Activated gamma-delta T cell (primary cell): Measurements from ENCODE around the gene COPZ2.
A peak's percentile ranks its signal among the peaks of the same experiment; 100 is the strongest.
"Not testable (repeated sequence)": the region's sequence is repeated elsewhere in the genome, so short reads cannot be mapped to it uniquely, and the experiment has no call there.

Experiments used
- DNase-seq: peaks from one replicate; lab custom pipeline; 2025; lab: John Stamatoyannopoulos, UW

The COPZ2 gene

GRCh38 chr17:48055531-48056245, 18.1 kb upstream of the COPZ2 start:
- no peak for DNase-seq

- no peak for DNase-seq
Measured at GRCh38 chr17:48054238-48055185, 16.9 kb upstream of the COPZ2 start.

- no peak for DNase-seq
Measured at GRCh38 chr17:48053758-48054237, 16.2 kb upstream of the COPZ2 start.

- no peak for DNase-seq
Measured at GRCh38 chr17:48052956-48053757, 15.6 kb upstream of the COPZ2 start.

- DNase-seq, result no peak
Measured at GRCh38 chr17:48051706-48052486, 14.3 kb upstream of the COPZ2 start.

GRCh38 chr17:48051283-48051682, 13.7 kb upstream of the COPZ2 start:
- no peak for DNase-seq

- DNase-seq, result no peak
Measured at GRCh38 chr17:48048384-48049126, 11.0 kb upstream of the COPZ2 start.

- peak; percentile 92 for DNase-seq
Measured at GRCh38 chr17:48047741-48048383, 10.3 kb upstream of the COPZ2 start, which contains the start of gene NFE2L1. TSS of gene NFE2L1 (plus strand) at chr17:48048359. CDS start at chr17:48051119, 2,760 bp downstream.

GRCh38 chr17:48047113-48047740, 9.6 kb upstream of the COPZ2 start:
- DNase-seq, result no peak

GRCh38 chr17:48046296-48046695, 8.7 kb upstream of the COPZ2 start:
- no peak for DNase-seq

GRCh38 chr17:48045316-48046001, 7.9 kb upstream of the COPZ2 start:
- no peak for DNase-seq

- DNase-seq, result no peak
Measured at GRCh38 chr17:48044851-48045250, 7.3 kb upstream of the COPZ2 start.

GRCh38 chr17:48043176-48043575, 5.6 kb upstream of the COPZ2 start:
- DNase-seq, result no peak

GRCh38 chr17:48038687-48039086, 1.1 kb upstream of the COPZ2 start:
- no peak for DNase-seq

- DNase-seq, result no peak
Measured at GRCh38 chr17:48037838-48038323, 284 bp upstream of the COPZ2 start.

GRCh38 chr17:48036693-48037035, 933 bp downstream of the COPZ2 start:
- DNase-seq, result no peak

- not testable (repeated sequence) for DNase-seq
Measured at GRCh38 chr17:48034734-48035133, 2.9 kb downstream of the COPZ2 start.

GRCh38 chr17:48031966-48032365, 5.6 kb downstream of the COPZ2 start:
- DNase-seq, result no peak

GRCh38 chr17:48030531-48030930, 7.1 kb downstream of the COPZ2 start:
- DNase-seq, result no peak
